GM19324 (cell line): ENCODE data around the gene HLA-DPB1.

Source experiments
- ATAC-seq: cut with Tn5 transposase; IDR thresholded peaks from one replicate; pipeline ENCODE4 v1.9.1; 2021; ENCODE audit warnings: mild to moderate bottlenecking, moderate library complexity; ENCODE audit not compliant: unreplicated experiment, low FRiP score

The HLA-DPB1 gene

GRCh38 chr6:33069021-33069738 lies 6.6 kb upstream of the HLA-DPB1 start:
- ATAC-seq = no peak

- ATAC-seq = no peak
Observed at GRCh38 chr6:33070909-33071308, 4.9 kb upstream of the HLA-DPB1 start.

- no peak for ATAC-seq
Observed at GRCh38 chr6:33071569-33071968, 4.2 kb upstream of the HLA-DPB1 start.

GRCh38 chr6:33072508-33073100 lies 3.2 kb upstream of the HLA-DPB1 start:
- no peak for ATAC-seq

- peak; percentile 56 for ATAC-seq
Observed at GRCh38 chr6:33073431-33073871, 2.3 kb upstream of the HLA-DPB1 start, which contains the start of gene HLA-DPA1. TSS of gene HLA-DPA1 (minus strand) at chr6:33073649.

- ATAC-seq = peak; percentile 7
Observed at GRCh38 chr6:33075208-33075567, 602 bp upstream of the HLA-DPB1 start.

GRCh38 chr6:33076406-33076934 lies 680 bp downstream of the HLA-DPB1 start:
- no peak for ATAC-seq

- ATAC-seq = no peak
Observed at GRCh38 chr6:33077908-33078307, 2.1 kb downstream of the HLA-DPB1 start.

- ATAC-seq = no peak
Observed at GRCh38 chr6:33078442-33078841, 2.7 kb downstream of the HLA-DPB1 start.

- ATAC-seq = no peak
Observed at GRCh38 chr6:33078919-33079521, 3.2 kb downstream of the HLA-DPB1 start.

- ATAC-seq = no peak
Observed at GRCh38 chr6:33079580-33079979, 3.8 kb downstream of the HLA-DPB1 start.

- no peak for ATAC-seq
Observed at GRCh38 chr6:33080127-33081089, 4.6 kb downstream of the HLA-DPB1 start.

GRCh38 chr6:33081098-33081824 lies 5.5 kb downstream of the HLA-DPB1 start:
- no peak for ATAC-seq

- no peak for ATAC-seq
Observed at GRCh38 chr6:33082702-33083101, 6.9 kb downstream of the HLA-DPB1 start.

GRCh38 chr6:33085627-33086026 lies 9.8 kb downstream of the HLA-DPB1 start:
- ATAC-seq = no peak

- no peak for ATAC-seq
Observed at GRCh38 chr6:33088258-33088930, 12.6 kb downstream of the HLA-DPB1 start.

- no peak for ATAC-seq
Observed at GRCh38 chr6:33088931-33089620, 13.3 kb downstream of the HLA-DPB1 start.

GRCh38 chr6:33091957-33092356 lies 16.2 kb downstream of the HLA-DPB1 start:
- ATAC-seq = no peak

GRCh38 chr6:33092385-33092784 lies 16.6 kb downstream of the HLA-DPB1 start:
- ATAC-seq = no peak
